Effector memory CD8-positive, alpha-beta T cell (primary cell): ENCODE measurements around the gene TIE1.

Source experiments
- ATAC-seq: fragments of 150-1000 bp; cut with Tn5 transposase; replicated peaks from 2 replicates; pipeline ENCODE4 v1.10.0; 2021; ENCODE audit warnings: mild to moderate bottlenecking, moderate library complexity
- DNase-seq, 3 experiments: peaks; one replicate each; pipeline ENCODE4 v3.0.0; 2021
- H3K27ac Mint-ChIP-seq, 2 donors: one replicate each; pipeline ENCODE4 v1.8.0; 2022; ENCODE audit warnings: mild to moderate bottlenecking in 2 of 2, mixed read lengths in 2 of 2, moderate library complexity in 2 of 2
- H3K27me3 Mint-ChIP-seq, 2 donors: one replicate each; pipeline ENCODE4 v1.8.0; 2022; ENCODE audit warnings: mixed read lengths in 2 of 2
- H3K36me3 Mint-ChIP-seq: one replicate; pipeline ENCODE4 v1.8.0; 2022; ENCODE audit warnings: mild to moderate bottlenecking, moderate library complexity, mixed read lengths; ENCODE audit not compliant: insufficient read depth
- H3K4me1 Mint-ChIP-seq, 2 donors: one replicate each; pipeline ENCODE4 v1.8.0; 2022; ENCODE audit warnings: low read depth in 2 of 2, mixed read lengths in 2 of 2
- H3K4me3 Mint-ChIP-seq, 2 donors: one replicate each; pipeline ENCODE4 v1.8.0; 2022; ENCODE audit warnings: mild to moderate bottlenecking in 2 of 2, mixed read lengths in 2 of 2, moderate library complexity in 2 of 2
- H3K9me3 Mint-ChIP-seq, 2 donors: one replicate each; pipeline ENCODE4 v1.8.0; 2022; ENCODE audit warnings: mixed read lengths in 2 of 2

The TIE1 gene

GRCh38 chr1:43331688-43332087, 30.9 kb downstream of the TIE1 start:
- H3K4me3 Mint-ChIP-seq, result no peak overlapping the region
- no peaks in the 10 kb centered on the region for H3K4me1 Mint-ChIP-seq
- no peaks in the 10 kb centered on the region for H3K27me3 Mint-ChIP-seq
- ATAC-seq, result no peak
- H3K27ac Mint-ChIP-seq, result no peak overlapping the region
- DNase-seq, result no peak
- H3K9me3 Mint-ChIP-seq, result peaks cover 0 to 3% of the 10 kb centered on the region in 2 donors
- H3K36me3 Mint-ChIP-seq, result no peaks in the 10 kb centered on the region

GRCh38 chr1:43334453-43335205, 33.8 kb downstream of the TIE1 start:
- Mint-ChIP-seq H3K9me3 (no peaks in the 10 kb centered on the region), H3K36me3 (no peaks in the 10 kb centered on the region), H3K27ac (no peak overlapping the region), H3K27me3 (no peaks in the 10 kb centered on the region), H3K4me1 (no peaks in the 10 kb centered on the region), H3K4me3 (no peak overlapping the region)
- ATAC-seq (no peak), DNase-seq (no peak)

- H3K36me3 Mint-ChIP-seq, result no peaks in the 10 kb centered on the region
- H3K9me3 Mint-ChIP-seq, result no peaks in the 10 kb centered on the region
- no peak within 1 kb of the TSS for H3K27ac Mint-ChIP-seq
- H3K27me3 Mint-ChIP-seq, result no peaks in the 10 kb centered on the region
- no peak within 1 kb of the TSS for H3K4me3 Mint-ChIP-seq
- DNase-seq (no peak), ATAC-seq (no peak)
- no peaks in the 10 kb centered on the region for H3K4me1 Mint-ChIP-seq
These were observed 36.8 kb downstream of the TIE1 start, which contains the start of gene MPL for GRCh38 chr1:43337588-43337987. MPL (plus strand) TSS chr1:43337818; CDS start chr1:43337849, 31 bp downstream.

GRCh38 chr1:43338001-43338400, 37.2 kb downstream of the TIE1 start:
- H3K36me3 Mint-ChIP-seq, result no peaks in the 10 kb centered on the region
- no peak overlapping the region for H3K4me3 Mint-ChIP-seq
- H3K9me3 Mint-ChIP-seq, result no peaks in the 10 kb centered on the region
- ATAC-seq (no peak), DNase-seq (no peak)
- no peak overlapping the region for H3K27ac Mint-ChIP-seq
- H3K27me3 Mint-ChIP-seq, result no peaks in the 10 kb centered on the region
- H3K4me1 Mint-ChIP-seq, result no peaks in the 10 kb centered on the region

GRCh38 chr1:43339584-43340232, 38.9 kb downstream of the TIE1 start:
- ATAC-seq (no peak), DNase-seq (no peak)
- Mint-ChIP-seq H3K9me3 (no peaks in the 10 kb centered on the region), H3K27me3 (no peaks in the 10 kb centered on the region), H3K36me3 (no peaks in the 10 kb centered on the region), H3K4me1 (no peaks in the 10 kb centered on the region), H3K4me3 (no peak overlapping the region), H3K27ac (no peak overlapping the region)

- Mint-ChIP-seq H3K27me3 (no peaks in the 10 kb centered on the region), H3K9me3 (no peaks in the 10 kb centered on the region), H3K4me1 (no peaks in the 10 kb centered on the region), H3K4me3 (no peak overlapping the region), H3K36me3 (no peaks in the 10 kb centered on the region), H3K27ac (no peak overlapping the region)
- DNase-seq (no peak), ATAC-seq (no peak)
These were observed 39.8 kb downstream of the TIE1 start for GRCh38 chr1:43340559-43340958.

- Mint-ChIP-seq H3K36me3 (peaks cover 5% of the 10 kb centered on the region), H3K27ac (no peak overlapping the region), H3K4me3 (no peak overlapping the region), H3K4me1 (peaks cover 2 to 4% of the 10 kb centered on the region in 2 donors), H3K27me3 (no peaks in the 10 kb centered on the region), H3K9me3 (no peaks in the 10 kb centered on the region)
- DNase-seq (no peak), ATAC-seq (no peak)
These were observed 43.6 kb downstream of the TIE1 start for GRCh38 chr1:43344267-43344850.

GRCh38 chr1:43345120-43345519, 44.3 kb downstream of the TIE1 start:
- H3K36me3 Mint-ChIP-seq, result peaks cover 6% of the 10 kb centered on the region
- no peaks in the 10 kb centered on the region for H3K9me3 Mint-ChIP-seq
- DNase-seq, result no peak
- H3K4me1 Mint-ChIP-seq, result peaks cover 7 to 10% of the 10 kb centered on the region in 2 donors
- H3K4me3 Mint-ChIP-seq, result no peak overlapping the region
- no peak for ATAC-seq
- no peaks in the 10 kb centered on the region for H3K27me3 Mint-ChIP-seq
- no peak overlapping the region for H3K27ac Mint-ChIP-seq

GRCh38 chr1:43346636-43347035, 45.9 kb downstream of the TIE1 start:
- DNase-seq (no peak), ATAC-seq (no peak)
- Mint-ChIP-seq H3K9me3 (no peaks in the 10 kb centered on the region), H3K4me3 (no peak overlapping the region), H3K27me3 (no peaks in the 10 kb centered on the region), H3K4me1 (peaks cover 7 to 10% of the 10 kb centered on the region in 2 donors), H3K27ac (no peak overlapping the region), H3K36me3 (peaks cover 6% of the 10 kb centered on the region)

GRCh38 chr1:43348343-43348808, 47.6 kb downstream of the TIE1 start:
- Mint-ChIP-seq H3K36me3 (peaks cover 6% of the 10 kb centered on the region), H3K4me3 (peak overlapping the region in 1 of 2 donors; percentile 67), H3K4me1 (peaks cover 7 to 10% of the 10 kb centered on the region in 2 donors), H3K27ac (no peak overlapping the region), H3K9me3 (no peaks in the 10 kb centered on the region), H3K27me3 (no peaks in the 10 kb centered on the region)
- DNase-seq, result no peak
- ATAC-seq, result no peak

GRCh38 chr1:43348809-43349593, 48.2 kb downstream of the TIE1 start:
- H3K4me1 Mint-ChIP-seq, result peaks cover 7 to 10% of the 10 kb centered on the region in 2 donors
- peak overlapping the region; percentile 61 to 74 for H3K27ac Mint-ChIP-seq
- DNase-seq (peak; percentile 55 to 77 (median 74)), ATAC-seq (peak; percentile 90)
- H3K36me3 Mint-ChIP-seq, result peaks cover 6% of the 10 kb centered on the region
- H3K27me3 Mint-ChIP-seq, result no peaks in the 10 kb centered on the region
- no peaks in the 10 kb centered on the region for H3K9me3 Mint-ChIP-seq
- H3K4me3 Mint-ChIP-seq, result peak overlapping the region; percentile 49 to 67

- H3K9me3 Mint-ChIP-seq, result no peaks in the 10 kb centered on the region
- no peak for ATAC-seq
- H3K27ac Mint-ChIP-seq, result peak overlapping the region; percentile 61 to 74
- peaks cover 6% of the 10 kb centered on the region for H3K36me3 Mint-ChIP-seq
- DNase-seq, result no peak
- peaks cover 7 to 12% of the 10 kb centered on the region in 2 donors for H3K4me1 Mint-ChIP-seq
- H3K4me3 Mint-ChIP-seq, result peak overlapping the region; percentile 49 to 67
- no peaks in the 10 kb centered on the region for H3K27me3 Mint-ChIP-seq
These were observed 49.0 kb downstream of the TIE1 start for GRCh38 chr1:43349594-43350306.

GRCh38 chr1:43350976-43351375, 50.2 kb downstream of the TIE1 start:
- Mint-ChIP-seq H3K36me3 (peaks cover 6% of the 10 kb centered on the region), H3K9me3 (no peaks in the 10 kb centered on the region), H3K27ac (peak overlapping the region in 1 of 2 donors; percentile 7), H3K27me3 (no peaks in the 10 kb centered on the region), H3K4me3 (no peak overlapping the region), H3K4me1 (peaks cover 7 to 12% of the 10 kb centered on the region in 2 donors)
- DNase-seq (no peak), ATAC-seq (no peak)
